ENCODE data around the gene ESR2. TPM values are rescaled to one million over a fixed set of nuclear protein-coding genes. Genes with fewer than 3 reads are reported as not detected.
A peak's percentile ranks its signal among the peaks of the same experiment; 100 is the strongest.

The ESR2 gene
- total and polyA plus RNA-seq, 9 donors, result 5.1 to 26.2 (median 13.5) TPM

GRCh38 chr14:64217834-64218233 lies 76.3 kb downstream of the ESR2 start:
- DNase-seq, result no peak
- H3K27ac ChIP-seq, result peak overlapping the region; percentile 14 to 41
- no peak for TF ChIP-seq POLR2A (IDR thresholded peaks at IDR 0.05)
- no peak for TF ChIP-seq EP300 (IDR thresholded peaks at IDR 0.05)
- TF ChIP-seq CTCF (IDR thresholded peaks at IDR 0.05), result no peak
- no peaks in the 10 kb centered on the region for H3K27me3 ChIP-seq
- H3K4me1 ChIP-seq (ENCODE audit: insufficient read depth), result peaks cover 10% of the 10 kb centered on the region
- intact Hi-C loops (cut with DNase I), result loop anchor here in 1 of 4 donors (5.0 kb wide), 1 partner anchor 74 kb away; the partner anchor contains the start of gene ESR2
- H3K36me3 ChIP-seq, result no peaks in the 10 kb centered on the region
- no peak overlapping the region for H3K4me3 ChIP-seq
- H3K9me3 ChIP-seq, result no peaks in the 10 kb centered on the region
- 22 to 37% (median 29%) methylated on average over 7 of the region's 7 CpGs for WGBS, 3 donors

GRCh38 chr14:64217308-64217707 lies 76.9 kb downstream of the ESR2 start:
- TF ChIP-seq CTCF (IDR thresholded peaks at IDR 0.05) (no peak), POLR2A (IDR thresholded peaks at IDR 0.05) (no peak), EP300 (IDR thresholded peaks at IDR 0.05) (no peak)
- Histone ChIP-seq H3K27me3 (no peaks in the 10 kb centered on the region), H3K4me1 (ENCODE audit: insufficient read depth) (peaks cover 10% of the 10 kb centered on the region), H3K4me3 (no peak overlapping the region), H3K9me3 (no peaks in the 10 kb centered on the region), H3K36me3 (no peaks in the 10 kb centered on the region), H3K27ac (peak overlapping the region; percentile 20 to 41)
- intact Hi-C loops (cut with DNase I), result loop anchor here in 1 of 4 donors (5.0 kb wide), 1 partner anchor 75 kb away; the partner anchor contains the start of gene ESR2
- no peak for DNase-seq
- 16 to 40% (median 21%) methylated on average over 4 of the region's 4 CpGs for WGBS, 3 donors

- Histone ChIP-seq H3K27ac (no peak overlapping the region), H3K4me1 (ENCODE audit: insufficient read depth) (peaks cover 10% of the 10 kb centered on the region), H3K27me3 (no peaks in the 10 kb centered on the region), H3K4me3 (no peak overlapping the region), H3K36me3 (no peaks in the 10 kb centered on the region), H3K9me3 (no peaks in the 10 kb centered on the region)
- WGBS, 3 donors, result 94 to 97% (median 94%) methylated on average over 13 of the region's 13 CpGs
- intact Hi-C loops (cut with DNase I), result loop anchor here in 1 of 4 donors (5.0 kb wide), 1 partner anchor 76 kb away; the partner anchor contains the start of gene ESR2
- DNase-seq, result no peak
- no peak for TF ChIP-seq CTCF (IDR thresholded peaks at IDR 0.05)
- no peak for TF ChIP-seq POLR2A (IDR thresholded peaks at IDR 0.05)
- no peak for TF ChIP-seq EP300 (IDR thresholded peaks at IDR 0.05)
Measured at GRCh38 chr14:64215978-64216377, 78.2 kb downstream of the ESR2 start.

- H3K4me1 ChIP-seq (ENCODE audit: insufficient read depth), result peaks cover 9% of the 10 kb centered on the region
- H3K27ac ChIP-seq, result no peak overlapping the region
- DNase-seq, result no peak
- H3K4me3 ChIP-seq, result no peak overlapping the region
- intact Hi-C loops (cut with DNase I), result loop anchor here in 1 of 4 donors (5.0 kb wide), 1 partner anchor 77 kb away; the partner anchor contains the start of gene ESR2
- no peaks in the 10 kb centered on the region for H3K36me3 ChIP-seq
- 97% methylated on average over 10 of the region's 10 CpGs for WGBS, 3 donors
- H3K9me3 ChIP-seq, result no peaks in the 10 kb centered on the region
- TF ChIP-seq CTCF (IDR thresholded peaks at IDR 0.05) (no peak), POLR2A (IDR thresholded peaks at IDR 0.05) (no peak), EP300 (IDR thresholded peaks at IDR 0.05) (no peak)
- no peaks in the 10 kb centered on the region for H3K27me3 ChIP-seq
Measured at GRCh38 chr14:64215274-64215673, 78.9 kb downstream of the ESR2 start.
